OCI-LY7 (cell line): ENCODE data around the gene CDK17. TPM values are rescaled to one million over a fixed set of nuclear protein-coding genes. Genes with fewer than 3 reads are reported as not detected.

Experiments used
- BruUV-seq: library from RNA; stranded (reverse); fragments of 400-500 nt; replicated peaks from 2 replicates; lab custom pipeline; 2021; lab: Mats Ljungman, UMichigan
- CTCF ChIA-PET: fragments of 300-600 bp; sonication (Branson Sonifier 250); formaldehyde crosslinking; loops from one replicate; lab custom pipeline; 2022; ENCODE audit warnings: antibody characterized with exemption; ENCODE audit not compliant: unreplicated experiment; lab: Charles Lee
- POLR2A ChIA-PET: fragments of 300-600 bp; sonication (Branson Sonifier 250); formaldehyde crosslinking; loops from one replicate; lab custom pipeline; 2022; ENCODE audit warnings: antibody characterized with exemption; lab: Charles Lee
- DNase-seq: peaks from one replicate; pipeline ENCODE4 v3.0.0-alpha.2; 2015; ENCODE audit warnings: low spot score
- H2AFZ ChIP-seq: fragments of 200-600 bp; sonication (generic), shearing (Covaris generic); 2 replicates; pipeline ENCODE4 v1.6.1; 2014; ENCODE audit warnings: mild to moderate bottlenecking, antibody characterized with exemption, low read length, moderate library complexity
- H3K27ac ChIP-seq: fragments of 200-600 bp; sonication (generic); 2 replicates; pipeline ENCODE4 v1.5.1; 2014; ENCODE audit warnings: mixed run types, low read depth, mild to moderate bottlenecking, moderate library complexity, low read length, inconsistent platforms; ENCODE audit not compliant: poor library complexity, severe bottlenecking
- H3K36me3 ChIP-seq: fragments of 200-600 bp; sonication (generic); 2 replicates; pipeline ENCODE4 v1.6.1; 2014; ENCODE audit warnings: mild to moderate bottlenecking, antibody characterized with exemption, low read length, moderate library complexity, mixed read lengths; ENCODE audit not compliant: insufficient read depth
- H3K4me1 ChIP-seq: fragments of 200-600 bp; sonication (generic); 2 replicates; pipeline ENCODE4 v1.5.1; 2014; ENCODE audit warnings: mild to moderate bottlenecking, low read length; ENCODE audit not compliant: insufficient read depth, poor library complexity, severe bottlenecking
- H3K4me2 ChIP-seq: fragments of 200-600 bp; sonication (generic); 2 replicates; pipeline ENCODE4 v1.6.1; 2014; ENCODE audit warnings: mild to moderate bottlenecking, low read length
- H3K4me3 ChIP-seq: fragments of 200-600 bp; sonication (generic); 2 replicates; pipeline ENCODE4 v1.5.1; 2014; ENCODE audit warnings: mild to moderate bottlenecking, low read depth, low read length; ENCODE audit not compliant: poor library complexity, severe bottlenecking
- H3K79me2 ChIP-seq: fragments of 200-600 bp; sonication (generic); 2 replicates; pipeline ENCODE4 v1.6.1; 2016; ENCODE audit warnings: low read depth, mild to moderate bottlenecking, low read length, moderate library complexity, mixed read lengths; ENCODE audit not compliant: insufficient read depth
- H3K9me2 ChIP-seq: fragments of 200-600 bp; sonication (generic); 2 replicates; pipeline ENCODE4 v1.6.1; 2016; ENCODE audit warnings: mild to moderate bottlenecking, low read length, mixed read lengths; ENCODE audit not compliant: insufficient read depth
- H3K9me3 ChIP-seq: fragments of 200-600 bp; sonication (generic); 2 replicates; pipeline ENCODE4 v1.6.1; 2014; ENCODE audit warnings: mild to moderate bottlenecking, mixed run types, low read length, mixed read lengths
- H4K20me1 ChIP-seq: fragments of 200-600 bp; sonication (generic); 2 replicates; pipeline ENCODE4 v1.6.1; 2014; ENCODE audit warnings: mild to moderate bottlenecking, antibody characterized with exemption, low read length, moderate library complexity, mixed read lengths; ENCODE audit not compliant: insufficient read depth
- EZH2phosphoT487 ChIP-seq: fragments of 200-600 bp; sonication (generic); IDR thresholded peaks from 2 replicates; pipeline ENCODE4 v1.6.1; 2018; ENCODE audit warnings: low read depth, borderline replicate concordance, mild to moderate bottlenecking, mixed run types, antibody characterized with exemption, low read length, moderate library complexity, mixed read lengths
- intact Hi-C: fragments of 100-400 bp; cut with micrococcal nuclease; formaldehyde crosslinking; loops from one replicate; pipeline ENCODE4 v1.10.0; 2022; ENCODE audit not compliant: unreplicated experiment
- total RNA-seq, 2 experiments: library from RNA; depleted of rRNA in 1 of 2; stranded (reverse); fragments of >200 nt in 1 of 2; shearing (Covaris generic) in 1 of 2; gene quantifications; 2 replicates each; pipeline ENCODE4 v1.2.3, GENCODE V29; 2014 to 2022
- TF ChIP-seq, protein P1 (sequence below): fragments of 200-600 bp; sonication (generic); conservative IDR thresholded peaks from 2 replicates; pipeline ENCODE4 v1.5.1; 2014; ENCODE audit warnings: mild to moderate bottlenecking, antibody characterized with exemption, low read length, moderate library complexity, mixed read lengths

CDK17 gene
- total RNA-seq, 2 experiments from 2014 or later: 34.5 to 43.4 TPM

DNA sequence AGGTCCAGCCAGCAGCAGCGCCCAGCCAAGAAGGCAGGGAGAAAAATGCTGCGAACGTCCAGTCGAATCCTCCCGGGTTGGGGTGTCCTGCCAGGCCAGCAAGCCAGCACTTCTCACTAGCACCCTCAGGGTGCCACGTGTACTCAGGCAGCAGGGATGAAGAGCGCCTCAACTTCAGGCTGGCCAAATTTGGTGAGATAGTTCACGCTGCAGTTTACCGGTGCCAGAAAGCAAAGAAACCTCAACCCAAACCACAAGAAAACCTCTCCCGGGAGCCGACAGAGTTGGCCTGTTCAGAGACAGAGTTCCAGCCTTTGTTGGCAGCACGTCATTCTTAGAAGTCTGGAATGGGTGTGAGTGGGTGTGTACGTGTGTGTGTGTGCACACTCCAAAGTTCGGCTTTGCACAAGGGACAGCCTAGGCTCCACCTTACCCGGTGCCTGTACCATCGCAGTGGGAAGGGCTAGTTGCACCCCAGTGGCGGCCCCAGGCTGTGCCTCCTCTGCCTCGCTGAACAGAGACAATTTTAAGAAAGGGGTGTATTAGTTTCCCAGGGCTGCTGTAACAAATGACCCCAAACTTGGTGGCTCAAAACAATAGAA, 163.9 kb downstream of the CDK17 start:
- Histone ChIP-seq H3K4me2 (no peak overlapping the region), H3K9me3 (no peaks in the 10 kb centered on the region), H3K79me2 (no peaks in the 10 kb centered on the region), H2AFZ (no peak overlapping the region), H3K4me3 (no peak overlapping the region), H4K20me1 (no peaks in the 10 kb centered on the region), H3K9me2 (no peaks in the 10 kb centered on the region), H3K27ac (no peak overlapping the region), H3K4me1 (no peaks in the 10 kb centered on the region), H3K36me3 (no peaks in the 10 kb centered on the region)
- no peak for TF ChIP-seq EZH2phosphoT487
- TF ChIP-seq, protein P1, sequence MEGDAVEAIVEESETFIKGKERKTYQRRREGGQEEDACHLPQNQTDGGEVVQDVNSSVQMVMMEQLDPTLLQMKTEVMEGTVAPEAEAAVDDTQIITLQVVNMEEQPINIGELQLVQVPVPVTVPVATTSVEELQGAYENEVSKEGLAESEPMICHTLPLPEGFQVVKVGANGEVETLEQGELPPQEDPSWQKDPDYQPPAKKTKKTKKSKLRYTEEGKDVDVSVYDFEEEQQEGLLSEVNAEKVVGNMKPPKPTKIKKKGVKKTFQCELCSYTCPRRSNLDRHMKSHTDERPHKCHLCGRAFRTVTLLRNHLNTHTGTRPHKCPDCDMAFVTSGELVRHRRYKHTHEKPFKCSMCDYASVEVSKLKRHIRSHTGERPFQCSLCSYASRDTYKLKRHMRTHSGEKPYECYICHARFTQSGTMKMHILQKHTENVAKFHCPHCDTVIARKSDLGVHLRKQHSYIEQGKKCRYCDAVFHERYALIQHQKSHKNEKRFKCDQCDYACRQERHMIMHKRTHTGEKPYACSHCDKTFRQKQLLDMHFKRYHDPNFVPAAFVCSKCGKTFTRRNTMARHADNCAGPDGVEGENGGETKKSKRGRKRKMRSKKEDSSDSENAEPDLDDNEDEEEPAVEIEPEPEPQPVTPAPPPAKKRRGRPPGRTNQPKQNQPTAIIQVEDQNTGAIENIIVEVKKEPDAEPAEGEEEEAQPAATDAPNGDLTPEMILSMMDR: no peak
- no TSS peak for BruUV-seq
- ChIA-PET CTCF (interaction anchor here (0.6 kb wide), 1 partner anchor 326 kb away, joined by 5 read pairs; no protein-coding TSS in a partner anchor), POLR2A (no interaction called here)
- DNase-seq: no peak
- intact Hi-C loops: no loop called here

DNA sequence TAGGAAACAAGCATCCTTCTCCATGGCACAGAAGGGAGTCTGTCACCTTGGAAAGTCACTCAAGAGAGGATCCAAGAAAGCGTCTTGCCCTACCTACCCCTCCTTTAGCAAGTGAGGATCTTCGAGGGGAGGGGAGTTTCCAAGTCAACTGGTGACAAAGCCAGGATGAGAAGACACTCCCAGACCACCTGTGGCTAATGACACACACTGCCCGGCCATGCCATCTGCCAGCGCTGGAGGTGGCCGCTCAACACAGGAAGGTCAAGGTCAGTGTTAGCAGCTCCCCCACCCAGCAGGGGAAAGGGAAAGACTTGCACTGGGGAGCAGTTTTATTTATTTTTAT, 164.8 kb downstream of the CDK17 start:
- no peaks in the 10 kb centered on the region for H3K79me2 ChIP-seq
- intact Hi-C loops: no loop called here
- POLR2A ChIA-PET: no interaction called here

More for the DNA sequence above, 164.8 kb downstream of the CDK17 start:
- Histone ChIP-seq H3K4me1 (no peaks in the 10 kb centered on the region), H2AFZ (no peak overlapping the region), H3K4me3 (no peak overlapping the region), H3K36me3 (no peaks in the 10 kb centered on the region), H3K4me2 (no peak overlapping the region), H3K27ac (no peak overlapping the region), H4K20me1 (no peaks in the 10 kb centered on the region), H3K9me2 (no peaks in the 10 kb centered on the region), H3K9me3 (no peaks in the 10 kb centered on the region)
- TF ChIP-seq, protein P1: no peak
- TF ChIP-seq EZH2phosphoT487: no peak
- DNase-seq: no peak
- BruUV-seq: no TSS peak
- CTCF ChIA-PET: no interaction called here
